GM19099 (cell line): ENCODE results near the gene TTPAL.

Experiments
- POLR2A ChIP-seq: IDR thresholded peaks from 3 replicates; pipeline ENCODE4 v1.6.1; 2011; ENCODE audit warnings: low read depth; ENCODE audit not compliant: insufficient read length; ENCODE audit errors: extremely low read depth

TTPAL gene, protein sequence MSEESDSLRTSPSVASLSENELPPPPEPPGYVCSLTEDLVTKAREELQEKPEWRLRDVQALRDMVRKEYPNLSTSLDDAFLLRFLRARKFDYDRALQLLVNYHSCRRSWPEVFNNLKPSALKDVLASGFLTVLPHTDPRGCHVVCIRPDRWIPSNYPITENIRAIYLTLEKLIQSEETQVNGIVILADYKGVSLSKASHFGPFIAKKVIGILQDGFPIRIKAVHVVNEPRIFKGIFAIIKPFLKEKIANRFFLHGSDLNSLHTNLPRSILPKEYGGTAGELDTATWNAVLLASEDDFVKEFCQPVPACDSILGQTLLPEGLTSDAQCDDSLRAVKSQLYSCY

DNA sequence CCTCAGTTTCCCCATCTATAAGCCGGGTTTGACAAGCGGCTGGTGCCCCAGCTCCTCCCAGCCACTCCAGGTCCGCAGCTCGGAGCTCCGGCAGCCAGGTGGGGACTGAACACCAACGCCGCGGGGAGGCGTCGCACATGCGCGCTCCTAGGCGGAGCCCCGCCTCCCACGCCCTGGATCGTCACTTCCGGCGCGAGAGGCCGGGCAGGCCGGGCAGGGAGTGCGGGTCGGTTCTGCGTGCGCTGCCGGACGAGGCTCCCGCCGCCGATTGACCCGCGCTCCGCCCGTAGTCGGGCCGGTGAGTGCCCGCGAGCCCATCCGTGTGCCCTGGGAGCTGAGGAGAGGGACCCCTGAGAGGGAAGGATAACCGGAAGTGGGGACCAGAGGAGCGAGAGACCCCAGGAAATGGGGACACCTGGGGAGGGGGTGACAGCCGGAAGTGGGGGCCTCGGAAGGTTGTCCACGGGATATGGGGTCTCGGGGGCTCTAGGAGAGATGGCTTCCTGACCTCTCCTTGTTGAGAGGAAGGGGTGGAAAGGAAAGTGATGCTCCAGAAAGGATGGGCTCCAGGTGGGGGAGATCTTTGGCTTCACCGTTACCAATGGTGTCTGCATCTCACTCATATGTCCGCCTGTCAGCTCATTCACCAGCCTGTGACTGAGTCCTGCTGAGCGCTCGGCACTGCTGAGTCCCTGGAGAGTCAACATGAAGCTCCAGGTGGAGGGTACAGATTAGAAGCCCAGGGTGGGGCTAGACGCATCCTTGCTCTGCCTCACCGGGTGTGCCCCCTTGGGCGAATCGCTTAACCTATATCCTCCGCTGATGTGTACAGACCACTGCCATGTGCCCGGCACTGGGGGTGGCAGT lies at the start of gene TTPAL:
Gene TTPAL (plus strand): TSS at position 181 of the 867 bp plus-strand sequence. CDS start 4,126 bp downstream, outside the sequence.
- peak; percentile 98 for TF ChIP-seq POLR2A

DNA sequence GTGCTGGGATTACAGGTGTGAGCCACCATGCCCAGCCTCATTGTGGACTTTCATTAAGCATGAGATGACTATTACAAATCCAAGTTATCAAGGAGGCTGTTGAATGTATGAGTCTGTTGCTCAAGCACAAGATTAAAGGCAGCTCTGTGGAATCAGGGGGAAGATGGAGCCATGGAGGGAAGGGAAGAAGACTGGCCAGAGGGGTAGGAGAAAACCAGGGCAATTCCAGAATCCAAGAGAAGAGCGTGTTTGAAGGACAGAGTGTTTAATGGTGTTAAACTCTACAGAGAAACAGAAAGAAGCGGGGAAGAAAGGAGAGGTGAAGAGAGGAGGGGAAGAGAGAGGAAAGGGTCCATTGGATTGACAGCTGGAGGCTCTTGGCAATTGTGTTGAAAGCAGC lies 49.8 kb upstream of the TTPAL start:
- TF ChIP-seq POLR2A: no peak

DNA sequence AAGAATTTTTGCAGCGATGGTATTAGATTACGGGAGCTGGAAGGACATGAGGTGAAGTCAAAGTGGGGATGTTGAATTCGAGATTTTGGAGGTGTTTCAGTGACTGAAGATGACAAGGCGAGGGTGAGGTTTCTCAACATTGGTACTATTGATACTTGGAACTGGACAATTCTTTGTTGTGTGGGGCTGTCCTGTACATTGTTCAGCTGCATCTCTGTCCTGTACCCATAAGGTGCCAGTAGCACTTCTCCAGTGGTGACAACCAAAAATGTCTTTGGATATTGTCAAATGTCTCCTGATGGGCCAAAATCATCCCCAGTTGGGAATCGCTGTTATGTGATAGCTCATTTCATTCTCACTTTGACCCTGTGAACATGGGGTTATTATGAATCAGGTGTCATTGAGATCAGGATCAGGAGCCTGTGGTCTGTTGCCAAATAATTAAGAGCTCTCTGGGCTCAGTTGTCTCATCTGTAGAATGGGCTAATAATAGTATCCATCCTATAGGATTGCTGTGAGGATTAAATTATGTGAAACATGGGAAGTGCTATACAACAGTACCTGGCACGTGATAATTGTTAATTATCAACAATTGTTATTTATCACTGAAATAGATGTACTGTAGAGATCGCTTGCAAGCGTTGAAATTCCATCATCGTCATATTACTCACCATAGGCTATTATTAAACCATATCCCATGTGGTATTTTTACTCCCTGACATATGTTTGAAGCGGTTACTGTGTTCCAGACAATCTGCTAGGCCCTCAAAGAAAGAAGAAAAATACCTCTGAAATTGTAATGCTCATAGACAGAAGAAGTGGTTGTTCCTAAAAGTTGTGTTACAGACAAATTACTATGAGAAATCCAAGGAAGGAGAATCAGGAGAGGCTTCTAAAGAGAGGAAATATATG lies 48.5 kb upstream of the TTPAL start:
- TF ChIP-seq POLR2A: no peak

DNA sequence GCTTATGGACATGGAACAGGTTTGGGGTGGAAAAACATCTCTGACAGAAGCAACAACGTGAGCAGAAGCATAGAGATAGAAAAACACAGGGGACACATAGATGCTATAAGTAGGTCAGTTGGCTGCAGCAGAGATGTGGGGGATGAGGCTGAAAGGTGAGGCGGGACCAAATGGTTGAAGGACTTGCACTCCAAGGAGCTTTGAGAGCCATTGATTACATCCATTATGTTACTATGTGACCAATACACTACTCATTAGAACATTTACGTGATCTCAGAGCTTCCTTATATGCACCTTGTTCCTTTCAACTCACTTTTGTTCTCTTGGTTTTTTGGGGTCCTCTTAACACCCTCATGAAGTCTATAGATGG lies 47.9 kb upstream of the TTPAL start:
- no peak for TF ChIP-seq POLR2A

DNA sequence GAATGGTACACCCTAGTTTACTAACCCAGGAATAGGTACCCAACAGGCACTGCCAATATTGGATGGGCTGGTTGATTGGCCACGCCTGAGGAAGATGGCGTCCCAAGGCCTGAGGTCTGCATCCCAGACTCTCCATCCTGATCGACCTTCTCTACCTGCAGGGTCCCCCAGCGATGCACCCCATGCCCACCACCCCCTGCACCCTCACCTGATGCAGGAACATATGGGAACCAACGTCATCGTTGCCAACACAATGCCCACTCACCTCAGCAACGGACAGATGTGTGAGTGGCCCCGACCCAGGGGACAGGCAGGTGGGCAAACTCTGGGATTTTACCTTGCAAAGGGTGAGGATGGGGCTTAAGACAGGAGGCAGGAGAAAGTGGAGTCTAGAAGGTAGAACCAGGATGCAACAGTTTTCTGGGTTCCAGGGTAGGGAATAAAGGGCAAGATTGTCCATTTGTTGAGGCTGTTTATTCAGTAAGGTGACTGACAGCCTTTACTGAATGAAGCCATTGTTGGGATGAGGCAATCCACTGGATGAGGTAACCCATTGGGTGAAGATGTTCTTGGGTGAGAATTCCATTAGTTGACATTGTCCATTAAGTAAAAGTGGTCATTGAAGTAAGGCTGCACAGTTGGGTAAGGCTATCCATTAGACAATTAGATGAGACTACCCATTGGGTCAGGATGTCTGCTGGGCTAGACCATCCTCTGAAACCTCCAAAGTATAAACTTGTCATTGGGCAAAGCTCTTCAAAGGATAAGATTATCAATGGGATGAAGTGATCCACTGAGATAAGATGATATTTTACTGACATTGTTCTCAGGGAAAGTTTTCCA lies 47.3 kb upstream of the TTPAL start:
- no peak for TF ChIP-seq POLR2A

DNA sequence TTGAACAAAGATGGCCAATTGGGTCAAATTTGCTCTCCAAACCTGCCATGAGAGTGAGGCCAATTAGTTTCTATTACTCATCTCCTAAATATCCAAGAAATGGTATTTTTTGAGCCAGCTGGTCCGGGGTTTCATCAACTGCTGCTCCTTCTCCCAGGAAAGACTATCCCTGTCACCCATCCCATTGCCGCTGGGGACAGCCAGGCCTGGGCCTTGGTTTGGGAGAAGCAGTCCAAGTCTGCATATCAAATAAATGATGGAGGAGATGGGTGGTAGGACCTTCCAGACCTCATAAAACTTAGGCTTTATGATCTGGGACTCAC lies 46.7 kb upstream of the TTPAL start:
- no peak for TF ChIP-seq POLR2A

DNA sequence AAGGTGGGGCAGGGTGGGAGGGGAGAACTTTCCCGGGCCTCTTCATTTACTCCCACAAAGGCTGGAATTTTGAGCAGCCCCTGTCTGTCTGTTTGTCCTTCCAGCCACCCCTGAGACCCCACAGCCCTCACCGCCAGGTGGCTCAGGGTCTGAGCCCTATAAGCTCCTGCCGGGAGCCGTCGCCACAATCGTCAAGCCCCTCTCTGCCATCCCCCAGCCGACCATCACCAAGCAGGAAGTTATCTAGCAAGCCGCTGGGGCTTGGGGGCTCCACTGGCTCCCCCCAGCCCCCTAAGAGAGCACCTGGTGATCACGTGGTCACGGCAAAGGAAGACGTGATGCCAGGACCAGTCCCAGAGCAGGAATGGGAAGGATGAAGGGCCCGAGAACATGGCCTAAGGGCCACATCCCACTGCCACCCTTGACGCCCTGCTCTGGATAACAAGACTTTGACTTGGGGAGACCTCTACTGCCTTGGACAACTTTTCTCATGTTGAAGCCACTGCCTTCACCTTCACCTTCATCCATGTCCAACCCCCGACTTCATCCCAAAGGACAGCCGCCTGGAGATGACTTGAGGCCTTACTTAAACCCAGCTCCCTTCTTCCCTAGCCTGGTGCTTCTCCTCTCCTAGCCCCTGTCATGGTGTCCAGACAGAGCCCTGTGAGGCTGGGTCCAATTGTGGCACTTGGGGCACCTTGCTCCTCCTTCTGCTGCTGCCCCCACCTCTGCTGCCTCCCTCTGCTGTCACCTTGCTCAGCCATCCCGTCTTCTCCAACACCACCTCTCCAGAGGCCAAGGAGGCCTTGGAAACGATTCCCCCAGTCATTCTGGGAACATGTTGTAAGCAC lies 46.0 kb upstream of the TTPAL start:
- TF ChIP-seq POLR2A: no peak

DNA sequence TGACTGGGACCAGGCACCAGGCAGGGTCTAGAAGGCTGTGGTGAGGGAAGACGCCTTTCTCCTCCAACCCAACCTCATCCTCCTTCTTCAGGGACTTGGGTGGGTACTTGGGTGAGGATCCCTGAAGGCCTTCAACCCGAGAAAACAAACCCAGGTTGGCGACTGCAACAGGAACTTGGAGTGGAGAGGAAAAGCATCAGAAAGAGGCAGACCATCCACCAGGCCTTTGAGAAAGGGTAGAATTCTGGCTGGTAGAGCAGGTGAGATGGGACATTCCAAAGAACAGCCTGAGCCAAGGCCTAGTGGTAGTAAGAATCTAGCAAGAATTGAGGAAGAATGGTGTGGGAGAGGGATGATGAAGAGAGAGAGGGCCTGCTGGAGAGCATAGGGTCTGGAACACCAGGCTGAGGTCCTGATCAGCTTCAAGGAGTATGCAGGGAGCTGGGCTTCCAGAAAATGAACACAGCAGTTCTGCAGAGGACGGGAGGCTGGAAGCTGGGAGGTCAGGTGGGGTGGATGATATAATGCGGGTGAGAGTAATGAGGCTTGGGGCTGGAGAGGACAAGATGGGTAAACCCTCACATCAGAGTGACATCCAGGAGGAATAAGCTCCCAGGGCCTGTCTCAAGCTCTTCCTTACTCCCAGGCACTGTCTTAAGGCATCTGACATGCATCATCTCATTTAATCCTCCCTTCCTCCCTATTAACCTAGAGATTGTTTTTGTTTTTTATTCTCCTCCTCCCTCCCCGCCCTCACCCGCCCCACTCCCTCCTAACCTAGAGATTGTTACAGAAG lies 45.2 kb upstream of the TTPAL start:
- no peak for TF ChIP-seq POLR2A

DNA sequence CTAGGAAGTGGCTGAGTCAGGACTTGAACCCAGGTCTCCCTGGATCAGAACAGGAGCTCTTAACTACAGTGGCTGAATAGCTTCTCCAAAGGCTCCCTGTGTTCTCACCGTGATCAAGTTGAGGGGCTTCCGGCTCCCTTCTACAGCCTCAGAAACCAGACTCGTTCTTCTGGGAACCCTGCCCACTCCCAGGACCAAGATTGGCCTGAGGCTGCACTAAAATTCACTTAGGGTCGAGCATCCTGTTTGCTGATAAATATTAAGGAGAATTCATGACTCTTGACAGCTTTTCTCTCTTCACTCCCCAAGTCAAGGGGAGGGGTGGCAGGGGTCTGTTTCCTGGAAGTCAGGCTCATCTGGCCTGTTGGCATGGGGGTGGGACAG lies 44.6 kb upstream of the TTPAL start:
- no peak for TF ChIP-seq POLR2A

DNA sequence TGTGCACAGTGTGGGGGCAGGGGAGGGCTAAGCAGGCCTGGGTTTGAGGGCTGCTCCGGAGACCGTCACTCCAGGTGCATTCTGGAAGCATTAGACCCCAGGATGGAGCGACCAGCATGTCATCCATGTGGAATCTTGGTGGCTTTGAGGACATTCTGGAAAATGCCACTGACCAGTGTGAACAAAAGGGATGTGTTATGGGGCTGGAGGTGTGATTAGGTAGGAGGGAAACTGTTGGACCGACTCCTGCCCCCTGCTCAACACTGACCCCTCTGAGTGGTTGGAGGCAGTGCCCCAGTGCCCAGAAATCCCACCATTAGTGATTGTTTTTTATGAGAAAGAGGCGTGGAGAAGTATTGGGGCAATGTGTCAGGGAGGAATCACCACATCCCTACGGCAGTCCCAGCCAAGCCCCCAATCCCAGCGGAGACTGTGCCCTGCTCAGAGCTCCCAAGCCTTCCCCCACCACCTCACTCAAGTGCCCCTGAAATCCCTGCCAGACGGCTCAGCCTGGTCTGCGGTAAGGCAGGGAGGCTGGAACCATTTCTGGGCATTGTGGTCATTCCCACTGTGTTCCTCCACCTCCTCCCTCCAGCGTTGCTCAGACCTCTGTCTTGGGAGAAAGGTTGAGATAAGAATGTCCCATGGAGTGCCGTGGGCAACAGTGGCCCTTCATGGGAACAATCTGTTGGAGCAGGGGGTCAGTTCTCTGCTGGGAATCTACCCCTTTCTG lies 44.0 kb upstream of the TTPAL start:
- no peak for TF ChIP-seq POLR2A

DNA sequence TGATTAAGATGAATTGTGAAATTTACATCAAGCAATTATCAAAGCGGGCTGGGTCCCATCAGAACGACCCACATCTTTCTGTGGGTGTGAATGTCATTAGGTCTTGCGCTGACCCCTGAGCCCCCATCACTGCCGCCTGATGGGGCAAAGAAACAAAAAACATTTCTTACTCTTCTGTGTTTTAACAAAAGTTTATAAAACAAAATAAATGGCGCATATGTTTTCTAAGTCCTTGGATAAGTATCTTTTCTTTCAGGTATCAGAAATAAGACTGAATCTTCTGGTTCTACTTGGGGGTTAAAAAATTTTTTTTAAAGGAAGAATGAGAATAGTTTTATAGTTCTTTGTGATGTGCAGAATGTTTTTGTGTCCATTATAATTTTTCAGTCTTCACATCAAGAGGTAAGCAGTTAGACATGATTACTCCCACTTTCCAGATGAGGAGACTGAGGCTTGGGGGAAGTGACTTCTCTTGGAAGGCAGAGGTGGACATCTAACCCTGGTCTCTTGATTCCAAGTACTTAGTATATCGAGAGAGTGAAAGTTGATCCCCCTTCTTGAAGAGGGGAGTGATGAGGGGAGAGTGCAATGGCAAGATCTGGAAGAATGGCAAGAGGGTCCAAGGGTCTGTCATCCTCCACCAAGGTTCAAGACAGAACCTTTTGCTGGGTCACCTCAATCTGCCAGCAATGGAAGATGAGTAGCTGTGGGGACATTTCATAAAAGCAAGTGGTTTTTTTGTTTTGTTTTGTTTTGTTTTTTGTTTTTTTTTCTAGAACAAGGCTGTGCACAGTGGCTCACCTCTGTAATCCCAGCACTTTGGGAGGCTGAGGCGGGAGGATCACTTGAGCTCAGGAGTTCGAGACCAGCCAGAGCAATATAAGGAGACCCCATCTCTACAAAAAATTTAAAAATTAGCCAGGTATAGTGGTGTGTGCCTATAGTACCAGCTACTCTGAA lies 42.8 kb upstream of the TTPAL start:
- no peak for TF ChIP-seq POLR2A

DNA sequence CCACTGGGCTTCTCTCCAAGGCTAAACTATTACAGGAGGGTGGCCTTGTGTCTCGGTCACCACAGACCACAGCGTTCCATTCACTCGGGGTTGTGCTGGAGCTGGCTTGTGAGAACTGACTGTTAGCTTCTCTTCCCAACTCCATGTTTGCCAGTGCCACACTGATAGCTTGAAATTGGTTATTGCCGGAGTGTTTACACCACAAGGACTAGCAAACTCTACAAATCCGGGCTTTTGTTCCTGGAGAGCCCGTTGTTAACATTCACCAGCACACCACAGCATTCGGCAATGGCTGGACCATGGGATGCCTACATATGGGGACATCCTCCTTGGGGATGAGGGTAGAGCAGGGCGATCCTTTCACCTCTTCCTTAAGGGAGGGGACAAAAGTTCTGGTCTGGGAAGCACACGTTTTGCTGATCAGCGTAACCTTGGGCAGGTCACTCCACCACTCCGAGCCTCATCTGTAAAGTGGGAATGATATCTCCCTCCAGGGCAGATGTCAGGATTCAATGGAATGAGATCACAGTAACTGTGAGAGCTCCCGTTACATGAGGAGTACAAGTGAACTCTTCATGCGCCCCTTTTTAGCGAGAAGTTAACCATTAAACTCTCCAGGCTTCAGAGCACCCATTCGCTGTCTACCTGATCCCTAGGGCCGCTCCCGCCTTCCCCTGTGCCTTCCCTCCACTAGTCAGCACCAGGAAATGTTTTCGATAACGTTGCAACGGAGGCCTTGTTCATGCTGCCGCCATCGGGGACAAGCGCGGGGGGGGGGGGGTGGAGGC lies 41.7 kb upstream of the TTPAL start:
- no peak for TF ChIP-seq POLR2A
